GM06990 (cell line): Measurements from ENCODE around the gene BUB3.
"Not testable (repeated sequence)": the region's sequence is repeated elsewhere in the genome, so short reads cannot be mapped to it uniquely, and the experiment has no call there.

ENCODE experiments used
- DNase-seq: peaks from one replicate; pipeline ENCODE4 v3.0.0-alpha.2; 2011; ENCODE audit not compliant: insufficient read length; ENCODE audit errors: extremely low read depth
- H3K27me3 ChIP-seq: replicated peaks from 2 replicates; pipeline ENCODE4 v1.6.0; 2011; ENCODE audit warnings: low read length; ENCODE audit not compliant: control insufficient read depth, insufficient read depth
- H3K36me3 ChIP-seq: 2 replicates; pipeline ENCODE4 v1.5.1; 2011; ENCODE audit warnings: low read length; ENCODE audit not compliant: control insufficient read depth, insufficient read depth
- H3K4me3 ChIP-seq: replicated peaks from 2 replicates; pipeline ENCODE4 v1.5.1; 2011; ENCODE audit warnings: low read depth, mild to moderate bottlenecking, control low read depth, low read length
- CTCF ChIP-seq: IDR thresholded peaks from 2 replicates; pipeline ENCODE4 v1.5.1; 2011; ENCODE audit warnings: low read length, control low read depth, mild to moderate bottlenecking, inconsistent platforms; ENCODE audit not compliant: insufficient read depth, poor library complexity, severe bottlenecking

BUB3 gene

GRCh38 chr10:123166618-123167017, 12.4 kb downstream of the BUB3 start:
- TF ChIP-seq CTCF: no peak
- Histone ChIP-seq H3K27me3 (no peaks in the 10 kb centered on the region), H3K36me3 (peaks cover 31% of the 10 kb centered on the region), H3K4me3 (no peak overlapping the region)
- DNase-seq: no peak

- Histone ChIP-seq H3K27me3 (no peaks in the 10 kb centered on the region), H3K36me3 (peaks cover 19% of the 10 kb centered on the region), H3K4me3 (no peak overlapping the region)
- TF ChIP-seq CTCF: no peak
- no peak for DNase-seq
Observed at GRCh38 chr10:123170961-123171360, 16.8 kb downstream of the BUB3 start.

- H3K36me3 ChIP-seq: peaks cover 19% of the 10 kb centered on the region
- H3K4me3 ChIP-seq: not testable (repeated sequence)
Observed at GRCh38 chr10:123171616-123172015, 17.4 kb downstream of the BUB3 start.

GRCh38 chr10:123175389-123176387, 21.5 kb downstream of the BUB3 start:
- Histone ChIP-seq H3K27me3 (no peaks in the 10 kb centered on the region), H3K36me3 (peaks cover 8% of the 10 kb centered on the region), H3K4me3 (no peak overlapping the region)
- TF ChIP-seq CTCF: no peak
- no peak for DNase-seq

More at GRCh38 chr10:123171616-123172015, 17.4 kb downstream of the BUB3 start:
- DNase-seq, H3K27me3 ChIP-seq: not testable (repeated sequence)

- not testable (repeated sequence) for H3K36me3 ChIP-seq, H3K27me3 ChIP-seq, H3K4me3 ChIP-seq, DNase-seq
Observed at GRCh38 chr10:123178390-123178789, 24.2 kb downstream of the BUB3 start.

- peaks cover 5% of the 10 kb centered on the region for H3K36me3 ChIP-seq
- no peak for TF ChIP-seq CTCF
- H3K27me3 ChIP-seq: no peaks in the 10 kb centered on the region
- no peak for DNase-seq
- no peak overlapping the region for H3K4me3 ChIP-seq
Observed at GRCh38 chr10:123180101-123181090, 26.2 kb downstream of the BUB3 start.
